GM18502 (cell line): Measurements from ENCODE around the gene GYS1.

Experiments
- ATAC-seq: cut with Tn5 transposase; IDR thresholded peaks from one replicate; pipeline ENCODE4 v1.9.1; 2021; ENCODE audit warnings: mild to moderate bottlenecking; ENCODE audit not compliant: unreplicated experiment, poor library complexity

Gene GYS1

DNA sequence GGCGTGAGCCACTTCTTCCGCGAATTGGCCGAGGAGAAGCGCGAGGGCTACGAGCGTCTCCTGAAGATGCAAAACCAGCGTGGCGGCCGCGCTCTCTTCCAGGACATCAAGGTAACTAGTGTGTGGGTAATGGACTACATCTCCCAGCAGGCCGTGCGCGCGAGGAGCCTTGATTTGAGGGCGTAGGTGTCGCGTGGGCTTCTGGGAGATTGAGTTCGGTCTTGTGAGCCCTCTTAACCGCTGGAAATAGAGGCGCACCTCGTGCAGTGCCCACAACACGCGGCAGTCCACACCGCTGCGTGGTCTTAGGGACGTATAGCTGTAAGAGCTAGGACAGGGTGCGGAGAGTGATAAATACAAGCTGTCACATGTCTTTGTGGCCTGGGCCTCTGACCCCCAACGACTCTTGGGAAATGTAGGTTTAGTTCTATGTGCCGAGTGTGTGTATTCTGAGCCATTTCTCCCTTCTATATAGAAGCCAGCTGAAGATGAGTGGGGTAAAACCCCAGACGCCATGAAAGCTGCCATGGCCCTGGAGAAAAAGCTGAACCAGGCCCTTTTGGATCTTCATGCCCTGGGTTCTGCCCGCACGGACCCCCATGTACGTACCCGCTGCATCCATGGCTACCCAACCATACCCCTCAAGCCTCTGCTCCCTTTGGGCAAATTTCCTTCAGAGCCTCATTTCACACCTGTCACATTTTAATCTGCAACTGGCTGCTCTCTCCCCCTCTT, 27.1 kb downstream of the GYS1 start:
- ATAC-seq: peak; percentile 10

DNA sequence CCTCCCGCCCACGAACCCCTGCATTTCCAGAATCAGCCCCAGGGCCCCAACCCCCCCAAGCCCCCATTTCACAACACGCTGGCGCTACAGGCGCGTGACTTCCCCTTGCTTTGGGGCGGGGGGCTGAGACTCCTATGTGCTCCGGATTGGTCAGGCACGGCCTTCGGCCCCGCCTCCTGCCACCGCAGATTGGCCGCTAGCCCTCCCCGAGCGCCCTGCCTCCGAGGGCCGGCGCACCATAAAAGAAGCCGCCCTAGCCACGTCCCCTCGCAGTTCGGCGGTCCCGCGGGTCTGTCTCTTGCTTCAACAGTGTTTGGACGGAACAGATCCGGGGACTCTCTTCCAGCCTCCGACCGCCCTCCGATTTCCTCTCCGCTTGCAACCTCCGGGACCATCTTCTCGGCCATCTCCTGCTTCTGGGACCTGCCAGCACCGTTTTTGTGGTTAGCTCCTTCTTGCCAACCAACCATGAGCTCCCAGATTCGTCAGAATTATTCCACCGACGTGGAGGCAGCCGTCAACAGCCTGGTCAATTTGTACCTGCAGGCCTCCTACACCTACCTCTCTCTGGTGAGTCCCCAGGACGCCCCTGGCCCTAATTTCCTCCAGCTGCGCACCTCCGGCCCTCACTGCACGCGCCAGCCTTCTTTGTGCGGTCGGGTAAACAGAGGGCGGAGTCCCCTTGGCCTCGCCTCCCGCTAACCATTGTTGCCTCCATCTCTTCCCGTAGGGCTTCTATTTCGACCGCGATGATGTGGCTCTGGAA, 27.9 kb downstream of the GYS1 start, which contains the start of gene FTL:
TSS of gene FTL (plus strand) at position 270 of the 766 bp plus-strand sequence. CDS start at position 469, 199 bp downstream.
- ATAC-seq: peak; percentile 50

GRCh38 chr19:48964205-48965039, 28.7 kb downstream of the GYS1 start:
- ATAC-seq: no peak

GRCh38 chr19:48963371-48964204, 29.5 kb downstream of the GYS1 start:
- no peak for ATAC-seq

GRCh38 chr19:48962849-48963165, 30.3 kb downstream of the GYS1 start:
- no peak for ATAC-seq

DNA sequence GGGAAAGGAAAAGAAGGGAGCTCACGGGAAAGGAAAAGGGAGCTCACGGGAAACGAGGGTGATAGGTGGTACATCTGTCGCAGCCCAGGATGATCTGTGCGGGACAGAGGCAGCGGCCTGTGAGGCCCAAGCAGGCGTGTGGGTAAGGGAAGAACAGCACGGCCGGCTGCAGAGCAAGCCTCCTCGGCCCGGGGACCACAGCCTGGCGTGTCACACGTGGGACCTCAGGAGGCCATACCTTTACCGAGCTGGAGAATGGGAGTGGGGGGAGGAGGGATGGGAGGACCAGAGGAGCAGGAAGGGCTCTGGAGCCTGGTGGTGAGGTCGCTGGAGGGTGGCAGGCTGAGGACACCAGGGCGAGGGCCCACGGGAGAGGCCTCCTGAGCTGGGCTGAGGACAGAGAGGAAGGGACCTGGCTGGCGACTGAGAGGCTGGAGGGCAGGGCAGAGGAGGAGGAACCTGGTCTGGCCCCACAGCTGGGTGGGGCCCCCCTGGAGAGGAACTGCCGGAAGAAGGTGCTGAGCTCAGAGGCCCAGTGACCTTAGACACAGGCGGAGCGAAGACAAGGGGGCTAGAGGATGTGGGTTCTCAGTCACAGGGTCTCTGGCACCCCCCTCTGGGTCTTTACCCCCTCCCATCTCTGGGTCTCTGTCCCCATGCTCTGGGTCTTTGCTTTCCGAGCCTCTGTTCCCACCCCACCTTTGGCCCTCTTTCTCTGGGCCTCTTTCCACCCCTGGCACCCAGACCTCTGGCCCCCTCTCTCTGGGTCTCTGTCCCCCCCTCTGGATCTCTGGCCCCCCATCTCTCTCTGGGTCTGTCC, 30.9 kb downstream of the GYS1 start:
- peak; percentile 37 for ATAC-seq

DNA sequence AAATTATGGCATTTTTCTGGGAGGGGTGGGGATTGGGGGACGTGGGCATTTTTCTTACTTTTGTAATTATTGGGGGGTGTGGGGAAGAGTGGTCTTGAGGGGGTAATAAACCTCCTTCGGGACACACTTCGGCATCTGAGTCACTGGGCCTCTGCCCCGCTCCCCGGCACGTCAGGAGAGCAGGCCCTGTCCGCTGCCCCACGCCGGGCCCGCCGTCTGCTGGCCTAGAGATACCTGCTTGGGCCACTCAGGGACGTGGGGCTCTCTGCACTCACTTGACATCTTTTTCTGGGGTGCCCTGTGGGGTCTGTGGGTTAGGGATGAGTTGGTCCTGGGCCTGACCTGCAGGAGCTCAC, 31.5 kb downstream of the GYS1 start:
- no peak for ATAC-seq

GRCh38 chr19:48961051-48961649, 32.0 kb downstream of the GYS1 start:
- no peak for ATAC-seq

GRCh38 chr19:48959341-48960239, 33.5 kb downstream of the GYS1 start:
- no peak for ATAC-seq

DNA sequence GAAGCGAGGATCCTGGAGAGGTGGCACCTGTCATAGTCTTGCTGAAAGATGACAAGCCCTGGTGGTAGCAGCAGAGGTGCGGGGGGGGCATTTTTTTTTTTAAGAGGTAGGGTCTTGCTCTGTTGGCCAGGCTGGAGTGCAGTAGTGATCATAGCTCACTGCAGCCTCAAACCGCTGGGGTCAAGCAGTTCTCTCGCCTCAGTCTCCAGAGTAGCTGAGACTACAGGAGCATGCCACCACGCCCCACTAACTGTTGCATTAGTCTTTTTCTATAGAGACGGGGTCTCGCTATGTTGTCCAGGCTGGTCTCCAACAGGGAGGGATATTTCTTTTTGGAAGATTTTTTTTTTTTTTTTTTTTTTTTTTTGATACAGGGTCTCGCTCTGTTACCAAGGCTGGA, 35.1 kb downstream of the GYS1 start:
- ATAC-seq: no peak

DNA sequence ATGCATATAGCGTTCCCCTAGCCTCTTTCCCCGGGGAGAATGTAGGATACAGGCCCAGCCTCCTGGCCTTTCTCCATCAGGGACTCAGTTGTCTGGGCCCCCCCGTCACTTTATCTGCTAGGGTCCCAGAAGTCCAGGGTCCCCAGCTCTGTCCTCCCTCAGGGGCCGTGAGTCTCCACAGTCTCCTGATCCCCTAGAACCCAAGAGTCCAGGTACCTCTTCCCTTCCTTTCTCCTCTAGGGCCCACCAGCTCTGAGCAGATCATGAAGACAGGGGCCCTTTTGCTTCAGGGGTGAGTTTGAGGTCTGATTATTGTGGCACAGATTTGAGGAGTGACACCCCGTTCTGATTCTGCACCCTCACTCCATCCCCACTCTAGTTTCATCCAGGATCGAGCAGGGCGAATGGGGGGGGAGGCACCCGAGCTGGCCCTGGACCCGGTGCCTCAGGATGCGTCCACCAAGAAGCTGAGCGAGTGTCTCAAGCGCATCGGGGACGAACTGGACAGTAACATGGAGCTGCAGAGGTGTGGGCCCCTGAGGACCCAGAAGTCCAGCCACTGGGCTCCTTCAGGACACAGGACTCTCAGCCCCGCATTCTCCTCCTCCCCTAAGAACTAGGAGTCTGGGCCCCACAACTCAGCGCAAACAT, 37.7 kb downstream of the GYS1 start:
- peak; percentile 8 for ATAC-seq

DNA sequence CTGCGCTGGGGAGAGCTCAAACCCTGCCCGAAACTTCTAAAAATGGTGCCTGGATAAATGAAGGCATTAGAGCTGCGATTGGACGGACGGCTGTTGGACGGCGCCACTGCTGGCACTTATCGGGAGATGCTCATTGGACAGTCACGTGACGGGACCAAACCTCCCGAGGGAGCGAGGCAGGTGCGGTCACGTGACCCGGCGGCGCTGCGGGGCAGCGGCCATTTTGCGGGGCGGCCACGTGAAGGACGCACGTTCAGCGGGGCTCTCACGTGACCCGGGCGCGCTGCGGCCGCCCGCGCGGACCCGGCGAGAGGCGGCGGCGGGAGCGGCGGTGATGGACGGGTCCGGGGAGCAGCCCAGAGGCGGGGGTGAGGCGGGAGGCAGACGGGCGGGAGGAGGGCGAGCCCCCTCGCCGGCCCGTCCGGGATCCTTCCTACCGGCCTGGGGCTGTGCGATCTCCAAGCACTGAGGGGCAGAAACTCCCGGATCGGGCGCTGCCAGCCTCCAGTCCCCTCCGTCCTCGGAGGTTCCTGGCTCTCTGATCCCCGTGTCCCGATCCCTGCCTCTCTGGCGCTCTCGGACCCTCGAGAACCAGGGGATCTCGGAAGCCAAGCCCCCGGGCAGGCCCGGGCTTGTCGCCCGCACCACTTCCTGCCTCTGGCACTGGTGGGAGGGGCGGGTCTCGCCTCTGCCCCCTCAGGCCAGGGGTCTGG, 38.4 kb downstream of the GYS1 start, which contains the start of gene BAX:
TSS of gene BAX (plus strand) at position 281 of the 713 bp plus-strand sequence. CDS start at position 335, 54 bp downstream.
- ATAC-seq: peak; percentile 77

GRCh38 chr19:48953990-48954594, 39.0 kb downstream of the GYS1 start:
- no peak for ATAC-seq

DNA sequence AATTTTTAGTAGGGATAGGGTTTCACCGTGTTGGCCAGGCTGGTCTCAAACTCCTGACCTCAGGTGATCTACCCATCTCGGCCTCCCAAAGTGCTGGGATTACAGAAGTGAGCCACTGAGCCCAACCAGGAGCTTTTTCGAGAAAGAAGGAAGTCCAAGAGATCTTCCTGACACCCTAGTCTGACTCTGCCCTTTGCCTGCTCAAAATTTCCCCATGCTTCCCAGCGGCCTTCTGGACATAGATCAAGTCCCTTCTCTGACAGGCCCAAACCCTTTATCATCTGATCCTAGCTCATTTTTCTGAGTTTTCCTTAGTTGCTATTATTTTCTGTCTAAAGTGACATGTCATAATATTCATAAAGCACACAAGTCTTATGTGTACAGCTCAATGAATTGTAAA, 40.0 kb downstream of the GYS1 start:
- ATAC-seq: no peak

DNA sequence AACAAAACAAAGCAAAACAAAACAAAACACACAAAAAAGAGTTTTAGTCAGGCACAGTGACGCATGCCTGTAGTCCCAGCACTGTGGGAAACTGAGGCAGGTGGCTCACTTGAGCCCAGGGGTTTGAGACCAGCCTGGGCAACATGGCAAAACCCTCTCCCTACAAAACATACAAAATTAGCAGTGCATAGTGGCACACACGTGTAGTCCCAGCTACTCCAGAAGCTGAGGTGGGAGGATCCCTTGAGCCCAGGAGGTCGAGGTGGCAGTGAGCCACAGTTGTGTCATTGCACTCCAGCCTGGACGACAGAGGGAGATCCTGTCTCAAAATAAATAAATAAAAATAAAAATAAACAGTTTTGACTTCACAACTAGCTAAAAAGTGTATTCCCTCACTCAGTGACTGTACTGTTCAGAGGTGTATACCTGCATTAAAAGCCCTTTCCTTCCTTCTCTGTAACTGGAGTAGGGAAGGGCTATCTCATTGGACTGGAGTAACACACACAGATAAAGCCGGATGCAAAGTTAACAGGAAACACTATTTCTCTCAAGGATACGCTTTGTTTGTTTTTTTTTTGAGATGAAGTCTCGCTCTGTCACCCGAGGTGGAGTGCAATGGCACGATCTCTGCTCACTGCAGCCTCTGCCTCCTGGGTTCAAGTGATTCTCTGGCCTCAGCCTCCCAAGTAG, 42.1 kb downstream of the GYS1 start:
- no peak for ATAC-seq

GRCh38 chr19:48950159-48950558, 43.0 kb downstream of the GYS1 start:
- ATAC-seq: no peak
